ENCODE measurements around the gene COPB1.

The COPB1 gene

GRCh38 chr11:14518820-14519219 lies 19.2 kb upstream of the COPB1 start:
- DNase-seq (ENCODE audit: low read depth in 3 of 3, low spot score in 1 of 3), result no peak

GRCh38 chr11:14513800-14514199 lies 14.2 kb upstream of the COPB1 start:
- DNase-seq (ENCODE audit: low read depth in 3 of 3, low spot score in 1 of 3), result no peak

GRCh38 chr11:14506532-14506931 lies 6.9 kb upstream of the COPB1 start:
- DNase-seq (ENCODE audit: low read depth in 3 of 3, low spot score in 1 of 3), result no peak

- DNase-seq (ENCODE audit: low read depth in 3 of 3, low spot score in 1 of 3), result no peak
Observed at GRCh38 chr11:14503023-14503422, 3.4 kb upstream of the COPB1 start.

GRCh38 chr11:14502039-14502438 lies 2.4 kb upstream of the COPB1 start:
- DNase-seq (ENCODE audit: low read depth in 3 of 3, low spot score in 1 of 3), result no peak

- DNase-seq (ENCODE audit: low read depth in 3 of 3, low spot score in 1 of 3), result peak in 1 of 3 donors; percentile 9
Observed at GRCh38 chr11:14500181-14500651, 605 bp upstream of the COPB1 start.

GRCh38 chr11:14499178-14499559 lies 442 bp downstream of the COPB1 start:
- peak in 1 of 3 donors; percentile 20 for DNase-seq (ENCODE audit: low read depth in 3 of 3, low spot score in 1 of 3)

GRCh38 chr11:14480716-14481115 lies 18.9 kb downstream of the COPB1 start:
- DNase-seq (ENCODE audit: low read depth in 3 of 3, low spot score in 1 of 3), result no peak

- no peak for DNase-seq (ENCODE audit: low read depth in 3 of 3, low spot score in 1 of 3)
Observed at GRCh38 chr11:14471127-14471526, 28.5 kb downstream of the COPB1 start.

- DNase-seq (ENCODE audit: low read depth in 3 of 3, low spot score in 1 of 3), result no peak
Observed at GRCh38 chr11:14463623-14464022, 36.0 kb downstream of the COPB1 start.

- DNase-seq (ENCODE audit: low read depth in 3 of 3, low spot score in 1 of 3), result no peak
Observed at GRCh38 chr11:14460147-14460546, 39.5 kb downstream of the COPB1 start.

GRCh38 chr11:14458377-14458776 lies 41.2 kb downstream of the COPB1 start:
- DNase-seq (ENCODE audit: low read depth in 3 of 3, low spot score in 1 of 3), result no peak

GRCh38 chr11:14455648-14456430 lies 43.8 kb downstream of the COPB1 start:
- DNase-seq (ENCODE audit: low read depth in 3 of 3, low spot score in 1 of 3), result no peak

- no peak for DNase-seq (ENCODE audit: low read depth in 3 of 3, low spot score in 1 of 3)
Observed at GRCh38 chr11:14454861-14455632, 44.6 kb downstream of the COPB1 start.

GRCh38 chr11:14451825-14452224 lies 47.8 kb downstream of the COPB1 start:
- DNase-seq (ENCODE audit: low read depth in 3 of 3, low spot score in 1 of 3), result no peak

GRCh38 chr11:14449302-14449714 lies 50.3 kb downstream of the COPB1 start:
- DNase-seq (ENCODE audit: low read depth in 3 of 3, low spot score in 1 of 3), result no peak

- DNase-seq (ENCODE audit: low read depth in 3 of 3, low spot score in 1 of 3), result no peak
Observed at GRCh38 chr11:14448240-14448639, 51.4 kb downstream of the COPB1 start.

- DNase-seq (ENCODE audit: low read depth in 3 of 3, low spot score in 1 of 3), result no peak
Observed at GRCh38 chr11:14446701-14447169, 52.9 kb downstream of the COPB1 start.

- no peak for DNase-seq (ENCODE audit: low read depth in 3 of 3, low spot score in 1 of 3)
Observed at GRCh38 chr11:14445542-14446530, 53.8 kb downstream of the COPB1 start.

GRCh38 chr11:14444441-14445189 lies 55.0 kb downstream of the COPB1 start:
- DNase-seq (ENCODE audit: low read depth in 3 of 3, low spot score in 1 of 3), result no peak

Measured in stimulated activated CD4-positive, alpha-beta T cell treated with anti-CD3 and anti-CD28 coated beads, TNF-alpha, amount 100 ng/mL, for 1 hour (primary cell).